Thyroid gland (tissue), 4 donors: Measurements from ENCODE around the gene ACSL1. TPM values are rescaled to one million over a fixed set of nuclear protein-coding genes. Genes with fewer than 3 reads are reported as not detected.
A peak's percentile ranks its signal among the peaks of the same experiment; 100 is the strongest.

Experiments
- DNase-seq, 2 donors: peaks; one replicate each; pipeline ENCODE4 v3.0.0-alpha.2; 2019
- H3K27ac ChIP-seq, 3 donors: fragments of 200-600 bp; sonication (generic); 1 replicate in 2 of 3; 2 replicates in 1 of 3; pipeline ENCODE4 v1.5.1; 2016 to 2019; ENCODE audit warnings: mild to moderate bottlenecking in 1 of 3, moderate library complexity in 1 of 3
- H3K27me3 ChIP-seq: fragments of 200-600 bp; sonication (generic); one replicate; pipeline ENCODE4 v1.5.1; 2019
- H3K36me3 ChIP-seq, 2 donors: fragments of 200-600 bp; sonication (generic); one replicate each; pipeline ENCODE4 v1.5.1; 2016 to 2019
- H3K4me1 ChIP-seq, 2 donors: fragments of 200-600 bp; sonication (generic); one replicate each; pipeline ENCODE4 v1.5.1; 2017 to 2019
- H3K4me3 ChIP-seq, 3 donors: fragments of 200-600 bp; sonication (generic); replicated peaks in 1 of 3; 1 replicate in 2 of 3; 2 replicates in 1 of 3; pipeline ENCODE4 v1.5.1; 2016; ENCODE audit warnings: mild to moderate bottlenecking in 1 of 3
- H3K9me3 ChIP-seq: fragments of 200-600 bp; sonication (generic); one replicate; pipeline ENCODE4 v1.5.1; 2017
- POLR2A ChIP-seq, 2 donors: fragments of 450-650 bp; IDR thresholded peaks; one replicate each; pipeline ENCODE4 v1.6.1; 2017; ENCODE audit warnings: antibody characterized with exemption in 2 of 2, mild to moderate bottlenecking in 2 of 2, moderate library complexity in 1 of 2
- WGBS, 2 donors: methylation state at CpG; one replicate each; pipeline ENCODE4 v1.1.5; 2017; 5-methylcytosine and 5-hydroxymethylcytosine counted together
- intact Hi-C: fragments of 100-400 bp; cut with DNase I; formaldehyde crosslinking; loops from one replicate; pipeline ENCODE4 v1.15.1; 2023
- total RNA-seq, 4 donors: library from RNA; depleted of rRNA; stranded (reverse); fragments of >200 nt; gene quantifications; one replicate each; pipeline ENCODE4 v1.2.3, GENCODE V29; 2016
- TF ChIP-seq, protein P1 (sequence below), 6 experiments: fragments of 200-600 bp in 3 of 6; fragments of 450-650 bp in 3 of 6; sonication (generic) in 3 of 6; IDR thresholded peaks; one replicate each; pipeline ENCODE4 v1.5.1; 2016 to 2019; ENCODE audit warnings: antibody characterized with exemption in 6 of 6, mild to moderate bottlenecking in 2 of 6, inconsistent platforms in 1 of 6, moderate library complexity in 1 of 6

The ACSL1 gene
- total RNA-seq, 4 donors from 2014 or later = 78.2 to 163 (median 112) TPM

DNA sequence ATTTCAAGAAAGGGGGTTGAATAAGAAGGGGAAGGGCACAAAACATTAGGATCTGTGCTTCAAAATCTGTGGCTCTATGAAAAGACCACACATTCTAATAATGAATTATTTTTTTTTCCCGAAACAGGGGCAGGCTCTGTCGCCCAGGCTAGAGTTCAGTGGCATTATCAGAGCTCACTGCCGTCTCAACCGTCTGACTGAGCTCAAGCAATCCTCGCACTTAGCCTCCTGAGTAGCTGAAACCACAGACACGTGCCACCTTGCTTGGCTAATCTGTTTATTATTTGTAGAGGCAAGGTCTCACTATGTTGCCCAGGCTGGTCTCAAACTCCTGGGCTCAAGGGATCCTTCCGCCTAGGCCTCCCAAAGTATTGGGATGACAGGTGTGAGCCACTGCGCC lies 33.4 kb downstream of the ACSL1 start:
- intact Hi-C loops = no loop called here
- peaks cover 14 to 18% of the 10 kb centered on the region in 2 donors for H3K4me1 ChIP-seq
- WGBS, 2 donors = 88 to 92% methylated on average over 8 of the region's 8 CpGs
- DNase-seq = no peak
- no peaks in the 10 kb centered on the region for H3K9me3 ChIP-seq
- no peak overlapping the region for H3K27ac ChIP-seq
- TF ChIP-seq POLR2A (IDR thresholded peaks at IDR 0.05) = no peak
- TF ChIP-seq, protein P1, sequence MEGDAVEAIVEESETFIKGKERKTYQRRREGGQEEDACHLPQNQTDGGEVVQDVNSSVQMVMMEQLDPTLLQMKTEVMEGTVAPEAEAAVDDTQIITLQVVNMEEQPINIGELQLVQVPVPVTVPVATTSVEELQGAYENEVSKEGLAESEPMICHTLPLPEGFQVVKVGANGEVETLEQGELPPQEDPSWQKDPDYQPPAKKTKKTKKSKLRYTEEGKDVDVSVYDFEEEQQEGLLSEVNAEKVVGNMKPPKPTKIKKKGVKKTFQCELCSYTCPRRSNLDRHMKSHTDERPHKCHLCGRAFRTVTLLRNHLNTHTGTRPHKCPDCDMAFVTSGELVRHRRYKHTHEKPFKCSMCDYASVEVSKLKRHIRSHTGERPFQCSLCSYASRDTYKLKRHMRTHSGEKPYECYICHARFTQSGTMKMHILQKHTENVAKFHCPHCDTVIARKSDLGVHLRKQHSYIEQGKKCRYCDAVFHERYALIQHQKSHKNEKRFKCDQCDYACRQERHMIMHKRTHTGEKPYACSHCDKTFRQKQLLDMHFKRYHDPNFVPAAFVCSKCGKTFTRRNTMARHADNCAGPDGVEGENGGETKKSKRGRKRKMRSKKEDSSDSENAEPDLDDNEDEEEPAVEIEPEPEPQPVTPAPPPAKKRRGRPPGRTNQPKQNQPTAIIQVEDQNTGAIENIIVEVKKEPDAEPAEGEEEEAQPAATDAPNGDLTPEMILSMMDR (IDR thresholded peaks at IDR 0.05) = no peak
- peaks cover 0 to under 1% of the 10 kb centered on the region in 2 donors for H3K36me3 ChIP-seq
- no peak overlapping the region for H3K4me3 ChIP-seq
- no peaks in the 10 kb centered on the region for H3K27me3 ChIP-seq

DNA sequence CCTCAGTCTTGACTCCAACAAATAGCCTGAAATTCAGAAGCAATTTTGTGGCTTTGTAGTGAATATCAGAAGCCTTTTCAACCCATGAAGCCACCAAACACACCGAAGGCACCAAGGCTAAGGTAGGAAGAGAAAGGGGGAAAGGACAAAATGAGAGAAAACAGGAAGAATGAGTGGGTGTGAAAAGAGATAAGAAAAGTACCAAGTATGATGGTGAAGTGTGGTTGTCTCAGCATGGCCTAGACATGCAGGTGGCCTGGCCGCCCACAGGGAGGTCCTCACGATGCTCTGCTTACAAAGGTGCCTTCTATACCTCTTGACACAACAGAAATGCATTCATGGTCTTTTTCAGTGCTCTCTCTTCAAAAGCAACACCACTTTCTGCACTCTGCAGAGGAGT lies 34.9 kb downstream of the ACSL1 start:
- WGBS, 2 donors = 87 to 93% methylated on average over 3 of the region's 3 CpGs

DNA sequence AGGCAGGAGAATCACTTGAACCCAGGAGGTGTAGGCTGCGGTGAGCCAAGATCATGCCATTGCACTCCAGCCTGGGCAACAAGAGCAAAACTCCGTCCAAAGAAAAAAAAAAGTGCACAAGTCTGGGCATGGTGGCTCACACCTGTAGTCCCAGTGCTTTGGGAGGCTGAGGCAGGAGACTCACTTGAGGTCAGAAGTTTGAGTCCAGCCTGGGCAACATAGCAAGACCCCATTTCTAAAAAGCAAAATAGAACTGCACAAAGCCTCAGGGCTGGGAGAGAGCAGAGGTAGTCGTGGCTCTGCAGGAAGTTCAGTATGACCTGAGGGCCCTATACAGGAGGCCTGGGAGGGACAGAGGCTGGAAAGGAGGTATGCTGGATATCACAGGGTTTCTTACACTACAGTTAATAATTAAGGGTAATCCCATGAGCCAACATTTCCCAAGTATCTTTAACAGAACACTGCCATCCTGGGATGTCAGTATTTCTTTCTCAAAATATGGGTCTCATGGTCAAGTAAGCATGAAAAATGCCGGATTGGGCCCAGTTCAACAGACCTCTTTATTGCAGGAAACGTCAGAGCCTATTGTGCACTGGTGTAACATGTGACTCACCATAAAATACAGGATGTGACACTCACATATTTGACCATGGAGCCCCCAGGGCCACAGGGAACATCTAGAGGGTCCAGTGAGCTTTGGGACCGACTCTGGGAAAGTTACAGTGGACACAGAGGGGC lies 37.8 kb downstream of the ACSL1 start:
- intact Hi-C loops = no loop called here
- peak; percentile 62 to 73 for DNase-seq
- TF ChIP-seq POLR2A (IDR thresholded peaks at IDR 0.05) = no peak
- TF ChIP-seq, protein P1 (IDR thresholded peaks at IDR 0.05) = no peak
- Histone ChIP-seq H3K4me3 (no peak overlapping the region), H3K4me1 (peaks cover 14 to 24% of the 10 kb centered on the region in 2 donors), H3K27ac (peak overlapping the region; percentile 73 to 91 (median 90)), H3K9me3 (no peaks in the 10 kb centered on the region), H3K27me3 (no peaks in the 10 kb centered on the region), H3K36me3 (peaks cover 8 to 9% of the 10 kb centered on the region in 2 donors)
- 62 to 63% methylated on average over 6 of the region's 6 CpGs for WGBS, 2 donors

More for the DNA sequence above, 34.9 kb downstream of the ACSL1 start:
- intact Hi-C loops = no loop called here
- Histone ChIP-seq H3K27ac (no peak overlapping the region), H3K4me3 (no peak overlapping the region), H3K4me1 (peaks cover 14 to 24% of the 10 kb centered on the region in 2 donors), H3K36me3 (peaks cover 6 to 9% of the 10 kb centered on the region in 2 donors), H3K27me3 (no peaks in the 10 kb centered on the region), H3K9me3 (no peaks in the 10 kb centered on the region)
- DNase-seq = no peak
- TF ChIP-seq, protein P1 (IDR thresholded peaks at IDR 0.05) = no peak
- no peak for TF ChIP-seq POLR2A (IDR thresholded peaks at IDR 0.05)

DNA sequence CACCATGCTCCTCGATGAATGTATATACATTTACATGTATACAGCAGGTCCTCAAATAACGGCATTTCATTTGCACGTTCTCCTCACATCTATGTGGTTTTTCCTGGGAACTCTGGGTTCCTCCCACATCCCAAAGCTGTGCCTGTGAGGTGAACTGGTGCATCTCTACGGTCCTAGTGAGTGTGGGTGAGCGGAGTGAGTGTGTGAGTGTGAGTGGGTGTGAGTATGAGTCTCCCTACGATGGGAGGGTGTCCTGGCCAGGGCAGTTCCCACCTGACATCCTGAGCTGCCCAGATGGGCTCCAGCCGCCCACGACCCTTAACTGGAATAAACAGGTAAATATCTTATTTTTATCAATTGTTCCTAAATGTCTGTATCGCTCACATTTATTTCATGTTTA lies 40.0 kb downstream of the ACSL1 start:
- DNase-seq = no peak
- H3K4me1 ChIP-seq = peaks cover 14 to 24% of the 10 kb centered on the region in 2 donors
- WGBS, 2 donors = 94 to 97% methylated on average over 9 of the region's 9 CpGs
- no peak overlapping the region for H3K4me3 ChIP-seq
- intact Hi-C loops = no loop called here
- TF ChIP-seq POLR2A (IDR thresholded peaks at IDR 0.05) = no peak
- TF ChIP-seq, protein P1 (IDR thresholded peaks at IDR 0.05) = no peak
- H3K9me3 ChIP-seq = no peaks in the 10 kb centered on the region
- H3K27ac ChIP-seq = no peak overlapping the region
- peaks cover 8 to 9% of the 10 kb centered on the region in 2 donors for H3K36me3 ChIP-seq
- H3K27me3 ChIP-seq = no peaks in the 10 kb centered on the region

DNA sequence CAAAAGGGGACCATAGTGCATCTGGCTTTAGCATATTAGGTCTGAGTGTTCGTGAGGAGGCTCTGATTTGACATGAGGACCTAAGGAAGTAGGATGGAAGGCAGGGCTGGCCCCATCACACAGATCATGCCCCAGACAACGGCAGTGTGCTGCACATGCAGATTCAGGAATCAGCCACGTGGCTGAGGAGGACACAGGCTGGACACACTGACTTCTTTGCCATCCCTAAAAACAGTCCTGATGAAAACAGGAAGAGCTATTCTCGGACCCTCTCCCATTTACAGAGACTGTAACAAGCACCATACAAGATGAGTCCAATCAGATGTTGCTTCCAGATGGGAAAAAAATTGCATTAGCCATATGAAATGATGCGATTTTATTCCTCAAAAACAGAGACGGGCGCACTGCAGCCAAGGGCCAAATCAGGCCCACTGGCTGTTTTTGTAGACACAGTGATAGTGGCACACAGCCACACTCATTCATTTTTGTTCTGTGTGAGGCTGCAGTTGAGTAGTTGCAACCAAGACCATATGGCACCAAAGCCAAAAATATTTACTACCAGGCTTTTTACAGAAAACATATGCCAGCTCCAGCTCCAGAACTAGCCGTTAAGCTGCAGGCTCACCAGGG lies 41.0 kb downstream of the ACSL1 start:
- TF ChIP-seq, protein P1 (IDR thresholded peaks at IDR 0.05) = no peak
- no peak for TF ChIP-seq POLR2A (IDR thresholded peaks at IDR 0.05)
- DNase-seq = no peak
- no peaks in the 10 kb centered on the region for H3K9me3 ChIP-seq
- H3K27ac ChIP-seq = no peak overlapping the region
- H3K36me3 ChIP-seq = peaks cover 8 to 12% of the 10 kb centered on the region in 2 donors
- intact Hi-C loops = no loop called here
- no peaks in the 10 kb centered on the region for H3K27me3 ChIP-seq
- H3K4me3 ChIP-seq = no peak overlapping the region
- WGBS, 2 donors = 81 to 83% methylated on average over 8 of the region's 8 CpGs
- H3K4me1 ChIP-seq = peaks cover 14 to 24% of the 10 kb centered on the region in 2 donors
